GM19023 (cell line): ENCODE data around the gene AKAP3.

Experiments used
- ATAC-seq: cut with Tn5 transposase; IDR thresholded peaks from one replicate; pipeline ENCODE4 v1.9.1; 2021; ENCODE audit warnings: mild to moderate bottlenecking, moderate library complexity; ENCODE audit not compliant: unreplicated experiment

AKAP3 gene

GRCh38 chr12:4648501-4649357 is at the start of gene AKAP3, which contains the start of gene NDUFA9:
AKAP3 (minus strand) TSS chr12:4649051; CDS start chr12:4638196, 10,855 bp downstream.
NDUFA9 (plus strand) TSS chr12:4649114; CDS start chr12:4649127, 13 bp downstream.
- peak; percentile 80 for ATAC-seq

- no peak for ATAC-seq
These were observed 41.9 kb upstream of the AKAP3 start for GRCh38 chr12:4690760-4691159.

- no peak for ATAC-seq
These were observed 36.5 kb upstream of the AKAP3 start for GRCh38 chr12:4685317-4685716.

- no peak for ATAC-seq
These were observed 32.9 kb upstream of the AKAP3 start for GRCh38 chr12:4681732-4682131.

GRCh38 chr12:4679711-4680110 is 30.9 kb upstream of the AKAP3 start:
- ATAC-seq: no peak

GRCh38 chr12:4665236-4665635 is 16.4 kb upstream of the AKAP3 start:
- ATAC-seq: no peak

- no peak for ATAC-seq
These were observed 15.2 kb upstream of the AKAP3 start for GRCh38 chr12:4663971-4664505.

GRCh38 chr12:4653691-4654090 is 4.8 kb upstream of the AKAP3 start:
- ATAC-seq: no peak

- no peak for ATAC-seq
These were observed 4.4 kb upstream of the AKAP3 start for GRCh38 chr12:4653257-4653656.

GRCh38 chr12:4649358-4649661 is 459 bp upstream of the AKAP3 start:
- ATAC-seq: no peak

- ATAC-seq: peak; percentile 27
These were observed 749 bp downstream of the AKAP3 start for GRCh38 chr12:4648104-4648500.

- ATAC-seq: no peak
These were observed 3.8 kb downstream of the AKAP3 start for GRCh38 chr12:4645023-4645422.

GRCh38 chr12:4643747-4644146 is 5.1 kb downstream of the AKAP3 start:
- ATAC-seq: no peak

GRCh38 chr12:4630262-4630661 is 18.6 kb downstream of the AKAP3 start:
- no peak for ATAC-seq

- ATAC-seq: no peak
These were observed 20.4 kb downstream of the AKAP3 start for GRCh38 chr12:4628406-4628805.

- ATAC-seq: no peak
These were observed 22.3 kb downstream of the AKAP3 start for GRCh38 chr12:4626543-4626942.

GRCh38 chr12:4621511-4621910 is 27.3 kb downstream of the AKAP3 start:
- ATAC-seq: no peak

GRCh38 chr12:4615667-4616066 is 33.2 kb downstream of the AKAP3 start:
- no peak for ATAC-seq

GRCh38 chr12:4610481-4610880 is 38.4 kb downstream of the AKAP3 start:
- ATAC-seq: no peak

- no peak for ATAC-seq
These were observed 39.8 kb downstream of the AKAP3 start for GRCh38 chr12:4609071-4609470.

- no peak for ATAC-seq
These were observed 41.8 kb downstream of the AKAP3 start for GRCh38 chr12:4607056-4607455.

GRCh38 chr12:4604684-4605193 is 44.1 kb downstream of the AKAP3 start:
- ATAC-seq: peak; percentile 97
